Measurements from ENCODE around the gene ZBTB37.

GRCh38 chr1:173821680-173822079 lies 46.5 kb upstream of the ZBTB37 start:
- TF ChIP-seq CREB5 (CRISPR knock-in tag; IDR thresholded peaks at IDR 0.05; ENCODE audit: low read depth) (no peak), BACH2 (CRISPR knock-in tag; IDR thresholded peaks at IDR 0.05; ENCODE audit: borderline replicate concordance) (no peak), ZFP3 (CRISPR knock-in tag; IDR thresholded peaks at IDR 0.05) (no peak), TOX (CRISPR knock-in tag; IDR thresholded peaks at IDR 0.05; ENCODE audit: borderline replicate concordance) (no peak), PPARA (CRISPR knock-in tag; IDR thresholded peaks at IDR 0.05; ENCODE audit: borderline replicate concordance) (no peak)
